ENCODE results near the gene STAT4. TPM values are rescaled to one million over a fixed set of nuclear protein-coding genes. Genes with fewer than 3 reads are reported as not detected.

STAT4 gene
- polyA plus RNA-seq, 1 experiment: 1.5 TPM

DNA sequence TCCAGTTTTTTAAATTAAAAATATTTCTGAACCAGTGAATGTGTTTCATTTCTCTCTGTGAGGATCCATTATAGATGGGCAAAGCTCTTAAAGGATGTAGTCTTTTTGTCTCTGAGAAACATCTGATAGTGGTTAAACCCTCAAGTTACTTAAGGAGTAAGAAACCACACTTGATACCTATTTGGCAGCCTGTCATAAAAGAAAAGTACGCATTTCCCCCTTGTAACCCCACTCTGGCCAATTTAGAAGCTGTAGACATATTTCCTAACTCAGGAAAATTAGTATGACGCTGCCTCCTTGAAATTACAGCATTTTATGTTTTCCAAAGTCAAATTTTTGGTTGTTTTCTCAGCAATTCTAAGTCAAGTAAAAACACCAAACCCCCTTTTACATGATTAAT lies 2.0 kb downstream of the STAT4 start:
- ChIA-PET CTCF (interaction anchor here (6.1 kb wide), 1 partner anchor 97 kb away, joined by 43 read pairs; no protein-coding TSS in a partner anchor), POLR2A (no interaction called here)
- no peak for DNase-seq (ENCODE audit: low read depth)
- H3K27me3 ChIP-seq (ENCODE audit: control insufficient read depth, insufficient read depth, low read length): no peaks in the 10 kb centered on the region; the same call in 1 of the 2 replicates
- no peak overlapping the region for H3K4me3 ChIP-seq (ENCODE audit: low read depth, low read length)
- no peak for TF ChIP-seq CTCF (IDR thresholded peaks at IDR 0.05; ENCODE audit: insufficient read depth, low read depth, low read length)
- no peaks in the 10 kb centered on the region for H3K36me3 ChIP-seq (ENCODE audit: control insufficient read depth, insufficient read depth, low read length)

- POLR2A ChIA-PET: no interaction called here
- CTCF ChIA-PET: interaction anchor here (6.1 kb wide), 1 partner anchor 96 kb away, joined by 43 read pairs; no protein-coding TSS in a partner anchor
- TF ChIP-seq CTCF (IDR thresholded peaks at IDR 0.05; ENCODE audit: insufficient read depth, low read depth, low read length): no peak
- no peak for DNase-seq (ENCODE audit: low read depth)
- no peaks in the 10 kb centered on the region; the same call in 1 of the 2 replicates for H3K27me3 ChIP-seq (ENCODE audit: control insufficient read depth, insufficient read depth, low read length)
- no peaks in the 10 kb centered on the region for H3K36me3 ChIP-seq (ENCODE audit: control insufficient read depth, insufficient read depth, low read length)
- H3K4me3 ChIP-seq (ENCODE audit: low read depth, low read length): no peak overlapping the region
Measured at GRCh38 chr2:191148281-191148680, 2.5 kb downstream of the STAT4 start.

- no peak for TF ChIP-seq CTCF (IDR thresholded peaks at IDR 0.05; ENCODE audit: insufficient read depth, low read depth, low read length)
- ChIA-PET CTCF (interaction anchor here (3.0 kb wide), 1 partner anchor 10 kb away, joined by 11 read pairs; no protein-coding TSS in a partner anchor), POLR2A (no interaction called here)
- DNase-seq (ENCODE audit: low read depth): no peak
- Histone ChIP-seq H3K36me3 (ENCODE audit: control insufficient read depth, insufficient read depth, low read length) (no peaks in the 10 kb centered on the region), H3K4me3 (ENCODE audit: low read depth, low read length) (no peak overlapping the region), H3K27me3 (ENCODE audit: control insufficient read depth, insufficient read depth, low read length) (no peaks in the 10 kb centered on the region; the same call in 1 of the 2 replicates)
Measured at GRCh38 chr2:191145769-191146471, 4.9 kb downstream of the STAT4 start.

DNA sequence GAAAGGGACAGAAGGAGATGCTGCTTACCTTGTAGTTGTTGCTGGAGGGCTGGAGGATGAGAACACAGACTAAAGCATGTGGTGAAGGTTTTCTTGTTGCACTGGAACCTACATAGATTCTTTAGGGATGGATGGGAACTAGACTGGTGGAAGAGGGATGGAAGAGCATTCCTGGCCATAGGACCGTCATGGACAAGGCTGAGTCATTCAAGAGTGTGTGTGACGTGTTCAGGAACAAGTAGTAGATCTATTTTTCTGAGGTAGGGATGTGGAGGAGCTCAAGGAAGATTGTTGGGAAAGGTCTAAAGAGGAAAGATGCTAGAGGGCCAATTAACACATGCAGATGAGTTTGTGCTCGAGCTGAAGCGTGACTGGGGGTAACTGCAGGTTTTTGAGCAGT lies 6.6 kb downstream of the STAT4 start:
- no peaks in the 10 kb centered on the region for H3K36me3 ChIP-seq (ENCODE audit: control insufficient read depth, insufficient read depth, low read length)
- TF ChIP-seq CTCF (IDR thresholded peaks at IDR 0.05; ENCODE audit: insufficient read depth, low read depth, low read length): no peak
- H3K4me3 ChIP-seq (ENCODE audit: low read depth, low read length): no peak overlapping the region
- CTCF ChIA-PET: interaction anchor here (1.5 to 3.0 kb wide), 3 partner anchors 11 to 93 kb away, joined by 3 to 11 read pairs (median 5); no protein-coding TSS in a partner anchor
- POLR2A ChIA-PET: no interaction called here
- DNase-seq (ENCODE audit: low read depth): no peak
- no peaks in the 10 kb centered on the region; the same call in 1 of the 2 replicates for H3K27me3 ChIP-seq (ENCODE audit: control insufficient read depth, insufficient read depth, low read length)

DNA sequence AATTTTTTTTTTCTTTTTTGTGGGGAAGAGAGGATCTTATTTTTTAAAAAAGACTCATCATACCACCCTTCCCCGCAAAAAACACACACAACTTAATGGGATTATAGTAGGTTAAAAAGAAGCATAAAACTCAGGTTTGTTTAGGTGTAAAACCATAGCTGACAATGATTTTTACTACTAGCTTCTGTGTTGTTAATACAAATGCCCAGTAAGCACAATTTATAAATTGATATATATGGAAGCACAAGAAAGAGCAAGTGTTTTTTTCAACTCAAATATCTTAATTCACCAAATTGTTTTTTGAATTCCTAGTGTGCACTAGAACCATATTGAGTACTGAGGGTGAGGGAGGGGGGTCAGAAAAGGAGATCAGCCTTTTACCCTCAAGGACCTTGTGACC lies 7.0 kb downstream of the STAT4 start:
- no peak overlapping the region for H3K4me3 ChIP-seq (ENCODE audit: low read depth, low read length)
- no peaks in the 10 kb centered on the region; the same call in 1 of the 2 replicates for H3K27me3 ChIP-seq (ENCODE audit: control insufficient read depth, insufficient read depth, low read length)
- TF ChIP-seq CTCF (IDR thresholded peaks at IDR 0.05; ENCODE audit: insufficient read depth, low read depth, low read length): no peak
- no peak for DNase-seq (ENCODE audit: low read depth)
- CTCF ChIA-PET: interaction anchor here (1.5 to 3.0 kb wide), 3 partner anchors 12 to 92 kb away, joined by 3 to 11 read pairs (median 5); no protein-coding TSS in a partner anchor
- H3K36me3 ChIP-seq (ENCODE audit: control insufficient read depth, insufficient read depth, low read length): no peaks in the 10 kb centered on the region
- POLR2A ChIA-PET: no interaction called here

Data from BJ (cell line).